ENCODE measurements around the gene BCL7A. TPM values are rescaled to one million over a fixed set of nuclear protein-coding genes. Genes with fewer than 3 reads are reported as not detected.

BCL7A gene
- total RNA-seq, 1 experiment from 2014 or later = 6.3 TPM

DNA sequence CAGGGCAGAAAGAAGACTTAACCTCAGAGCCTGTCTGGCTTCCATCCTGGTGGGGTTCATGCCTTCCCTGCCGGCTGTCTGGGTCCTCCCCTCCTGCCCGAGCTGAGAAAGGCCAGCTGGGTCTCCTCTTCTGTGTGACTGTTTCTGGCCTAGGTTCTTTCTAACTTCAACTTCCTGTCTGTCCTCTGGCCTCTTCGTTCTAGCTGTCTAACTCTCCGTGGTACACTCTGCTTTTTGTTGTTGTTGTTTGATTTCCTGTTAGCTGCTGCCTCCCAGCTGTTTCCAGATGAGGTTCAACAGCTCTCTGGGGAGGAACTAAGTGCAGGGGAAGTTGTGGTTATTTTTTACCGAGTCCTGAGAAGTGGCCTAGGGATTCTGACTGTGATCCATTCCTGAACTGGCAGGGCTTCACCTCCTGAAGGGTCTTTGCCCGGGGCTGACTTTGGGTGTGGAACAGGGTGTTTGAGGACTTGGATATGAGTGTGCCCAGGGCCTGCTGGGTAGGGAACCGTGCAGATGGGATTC, 60.1 kb downstream of the BCL7A start:
- Histone ChIP-seq H3F3A (ENCODE audit: insufficient read depth, low read depth) (peaks cover 33% of the 10 kb centered on the region), H2AFZ (no peak overlapping the region), H3K36me3 (ENCODE audit: low read depth) (peaks cover 10% of the 10 kb centered on the region; the same call in 1 of the 2 replicates), H3K79me2 (ENCODE audit: low read depth) (peaks cover 73% of the 10 kb centered on the region), H3K27me3 (ENCODE audit: insufficient read depth, low read depth) (no peaks in the 10 kb centered on the region), H3K4me1 (replicated peaks; ENCODE audit: insufficient read depth) (peaks cover 32% of the 10 kb centered on the region), H3K27ac (peak overlapping the region; percentile 84), H4K20me1 (ENCODE audit: insufficient read depth) (peaks cover 20% of the 10 kb centered on the region), H3K4me2 (peak overlapping the region; percentile 94), H3K4me3 (peak overlapping the region; percentile 73), H3K9me3 (ENCODE audit: insufficient read depth, low read depth) (no peaks in the 10 kb centered on the region), H3K9me2 (ENCODE audit: insufficient read depth) (no peaks in the 10 kb centered on the region)
- no peak for DNase-seq
- BruUV-seq (replicated peaks) = no TSS peak
- ChIA-PET POLR2A (ENCODE audit: unreplicated experiment) (no interaction called here), CTCF (interaction anchor here (0.7 to 1.7 kb wide), 2 partner anchors 16 to 19 kb away, joined by 8 read pairs; no protein-coding TSS in a partner anchor)
- TF ChIP-seq, protein P1, sequence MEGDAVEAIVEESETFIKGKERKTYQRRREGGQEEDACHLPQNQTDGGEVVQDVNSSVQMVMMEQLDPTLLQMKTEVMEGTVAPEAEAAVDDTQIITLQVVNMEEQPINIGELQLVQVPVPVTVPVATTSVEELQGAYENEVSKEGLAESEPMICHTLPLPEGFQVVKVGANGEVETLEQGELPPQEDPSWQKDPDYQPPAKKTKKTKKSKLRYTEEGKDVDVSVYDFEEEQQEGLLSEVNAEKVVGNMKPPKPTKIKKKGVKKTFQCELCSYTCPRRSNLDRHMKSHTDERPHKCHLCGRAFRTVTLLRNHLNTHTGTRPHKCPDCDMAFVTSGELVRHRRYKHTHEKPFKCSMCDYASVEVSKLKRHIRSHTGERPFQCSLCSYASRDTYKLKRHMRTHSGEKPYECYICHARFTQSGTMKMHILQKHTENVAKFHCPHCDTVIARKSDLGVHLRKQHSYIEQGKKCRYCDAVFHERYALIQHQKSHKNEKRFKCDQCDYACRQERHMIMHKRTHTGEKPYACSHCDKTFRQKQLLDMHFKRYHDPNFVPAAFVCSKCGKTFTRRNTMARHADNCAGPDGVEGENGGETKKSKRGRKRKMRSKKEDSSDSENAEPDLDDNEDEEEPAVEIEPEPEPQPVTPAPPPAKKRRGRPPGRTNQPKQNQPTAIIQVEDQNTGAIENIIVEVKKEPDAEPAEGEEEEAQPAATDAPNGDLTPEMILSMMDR (conservative IDR thresholded peaks at IDR 0.05) = no peak
- TF ChIP-seq EZH2 (IDR thresholded peaks at IDR 0.05; ENCODE audit: low read depth) = no peak
- intact Hi-C loops (cut with micrococcal nuclease; ENCODE audit: unreplicated experiment) = loop anchor here (2.0 kb wide), 1 partner anchor 17 kb away; no protein-coding TSS in a partner anchor

DNA sequence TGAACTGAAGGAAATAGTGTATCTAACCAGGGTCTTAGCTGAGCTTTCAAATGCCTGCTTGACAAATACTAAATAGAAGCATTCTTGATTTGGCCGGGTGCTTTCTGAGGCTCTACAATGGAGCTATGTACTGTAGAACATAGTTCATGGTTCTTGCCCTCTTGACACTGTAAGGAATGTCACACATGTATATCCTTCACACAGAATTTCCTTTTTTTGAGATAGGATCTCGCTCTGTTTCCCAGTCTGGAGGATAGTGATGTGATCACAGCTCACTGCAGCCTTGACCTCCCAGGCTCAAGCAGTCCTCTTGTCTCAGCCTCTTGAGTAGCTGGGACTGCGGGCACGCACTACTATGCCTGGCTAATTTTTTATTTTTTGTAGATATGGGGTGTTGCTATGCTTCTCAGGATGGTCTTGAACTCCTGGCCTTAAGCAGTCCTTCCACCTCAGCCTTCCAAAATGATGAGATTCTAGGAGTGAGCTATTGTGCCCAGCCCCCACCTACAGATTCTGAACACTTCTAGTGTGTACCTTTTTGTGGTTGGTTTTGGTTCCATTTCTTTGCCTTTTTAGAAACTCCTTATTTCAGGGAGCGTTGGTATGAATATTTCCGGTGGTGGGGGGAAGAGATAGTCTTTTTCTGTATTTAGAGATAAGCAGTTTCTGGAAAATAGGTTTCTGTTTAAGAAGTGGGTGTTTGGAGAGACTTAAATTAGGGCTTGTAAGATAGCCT, 61.1 kb downstream of the BCL7A start:
- peaks cover 20% of the 10 kb centered on the region for H4K20me1 ChIP-seq (ENCODE audit: insufficient read depth)
- intact Hi-C loops (cut with micrococcal nuclease; ENCODE audit: unreplicated experiment) = no loop called here
- no peak for TF ChIP-seq EZH2 (IDR thresholded peaks at IDR 0.05; ENCODE audit: low read depth)
- TF ChIP-seq, protein P1 (conservative IDR thresholded peaks at IDR 0.05) = no peak
- ChIA-PET CTCF (no interaction called here), POLR2A (ENCODE audit: unreplicated experiment) (no interaction called here)
- peaks cover 10% of the 10 kb centered on the region; the same call in 1 of the 2 replicates for H3K36me3 ChIP-seq (ENCODE audit: low read depth)
- BruUV-seq (replicated peaks) = no TSS peak
- H3F3A ChIP-seq (ENCODE audit: insufficient read depth, low read depth) = peaks cover 27% of the 10 kb centered on the region
- peaks cover 84% of the 10 kb centered on the region for H3K79me2 ChIP-seq (ENCODE audit: low read depth)
- DNase-seq = no peak
- no peaks in the 10 kb centered on the region for H3K9me2 ChIP-seq (ENCODE audit: insufficient read depth)
- peak overlapping the region; percentile 73; the same call in 1 of the 2 replicates for H3K4me3 ChIP-seq
- peak overlapping the region; percentile 94 for H3K4me2 ChIP-seq
- no peaks in the 10 kb centered on the region for H3K9me3 ChIP-seq (ENCODE audit: insufficient read depth, low read depth)
- H3K4me1 ChIP-seq (replicated peaks; ENCODE audit: insufficient read depth) = peaks cover 30% of the 10 kb centered on the region
- no peaks in the 10 kb centered on the region for H3K27me3 ChIP-seq (ENCODE audit: insufficient read depth, low read depth)
- no peak overlapping the region for H3K27ac ChIP-seq
- no peak overlapping the region for H2AFZ ChIP-seq

DNA sequence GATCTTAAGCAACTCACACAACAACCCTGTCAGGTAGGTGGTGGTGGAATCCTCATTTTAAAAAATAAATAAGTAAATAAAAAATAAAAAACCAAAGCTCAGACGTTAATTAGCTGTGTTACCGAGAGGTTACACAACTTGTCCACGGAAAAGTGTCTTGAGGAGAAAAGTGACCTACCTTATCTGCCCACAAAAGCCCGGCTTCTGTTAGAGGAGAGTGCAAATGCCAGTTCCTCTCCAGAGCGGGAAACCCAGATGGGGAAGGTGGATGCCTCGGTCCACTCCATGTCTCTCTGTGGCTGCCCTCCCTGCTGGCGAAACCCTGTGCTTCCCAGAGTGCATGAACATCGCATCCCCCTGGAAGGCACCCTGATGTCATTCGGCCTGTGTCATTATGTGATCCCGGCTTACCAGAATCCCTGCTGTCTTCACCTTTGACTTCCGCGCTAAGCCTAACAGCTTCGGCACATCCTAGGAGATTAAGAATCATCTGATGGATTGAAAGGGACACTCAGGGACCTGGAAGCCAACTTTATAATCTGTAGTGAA, 63.2 kb downstream of the BCL7A start:
- Histone ChIP-seq H3K4me3 (no peak overlapping the region), H3K4me2 (no peak overlapping the region), H4K20me1 (ENCODE audit: insufficient read depth) (peaks cover 20% of the 10 kb centered on the region), H3K9me2 (ENCODE audit: insufficient read depth) (no peaks in the 10 kb centered on the region), H3K9me3 (ENCODE audit: insufficient read depth, low read depth) (no peaks in the 10 kb centered on the region), H3K27me3 (ENCODE audit: insufficient read depth, low read depth) (no peaks in the 10 kb centered on the region), H3K79me2 (ENCODE audit: low read depth) (peaks cover 90% of the 10 kb centered on the region), H2AFZ (no peak overlapping the region), H3K4me1 (replicated peaks; ENCODE audit: insufficient read depth) (peaks cover 26% of the 10 kb centered on the region), H3K36me3 (ENCODE audit: low read depth) (peaks cover 17% of the 10 kb centered on the region; the same call in 1 of the 2 replicates), H3K27ac (no peak overlapping the region), H3F3A (ENCODE audit: insufficient read depth, low read depth) (peaks cover 28% of the 10 kb centered on the region)
- BruUV-seq (replicated peaks) = no TSS peak
- intact Hi-C loops (cut with micrococcal nuclease; ENCODE audit: unreplicated experiment) = no loop called here
- ChIA-PET CTCF (no interaction called here), POLR2A (ENCODE audit: unreplicated experiment) (no interaction called here)
- DNase-seq = no peak
- no peak for TF ChIP-seq EZH2 (IDR thresholded peaks at IDR 0.05; ENCODE audit: low read depth)
- TF ChIP-seq, protein P1 (conservative IDR thresholded peaks at IDR 0.05) = no peak

All from PC-9 (cell line).